COR-L47 (cell line): ENCODE data around the gene CSTF1.

Source experiments
- DNase-seq: peaks from one replicate; lab custom pipeline; 2025; lab: John Stamatoyannopoulos, UW

CSTF1 gene

GRCh38 chr20:56429502-56429901 is 37.1 kb downstream of the CSTF1 start:
- DNase-seq, result no peak

- no peak for DNase-seq
Observed at GRCh38 chr20:56429941-56430340, 37.5 kb downstream of the CSTF1 start.

- no peak for DNase-seq
Observed at GRCh38 chr20:56430461-56430860, 38.0 kb downstream of the CSTF1 start.

- no peak for DNase-seq
Observed at GRCh38 chr20:56430957-56431356, 38.5 kb downstream of the CSTF1 start.

GRCh38 chr20:56431471-56431870 is 39.0 kb downstream of the CSTF1 start:
- DNase-seq, result no peak

GRCh38 chr20:56433221-56433879 is 40.9 kb downstream of the CSTF1 start:
- no peak for DNase-seq

- no peak for DNase-seq
Observed at GRCh38 chr20:56433880-56434255, 41.4 kb downstream of the CSTF1 start.

- no peak for DNase-seq
Observed at GRCh38 chr20:56437196-56437960, 44.9 kb downstream of the CSTF1 start.

- no peak for DNase-seq
Observed at GRCh38 chr20:56438284-56438683, 45.8 kb downstream of the CSTF1 start.

GRCh38 chr20:56439771-56440291 is 47.4 kb downstream of the CSTF1 start:
- DNase-seq, result no peak

- no peak for DNase-seq
Observed at GRCh38 chr20:56440346-56441007, 48.0 kb downstream of the CSTF1 start.

- DNase-seq, result no peak
Observed at GRCh38 chr20:56442389-56443365, 50.2 kb downstream of the CSTF1 start.

- no peak for DNase-seq
Observed at GRCh38 chr20:56443654-56444540, 51.5 kb downstream of the CSTF1 start.

GRCh38 chr20:56445130-56445529 is 52.7 kb downstream of the CSTF1 start:
- no peak for DNase-seq

- DNase-seq, result no peak
Observed at GRCh38 chr20:56445540-56445939, 53.1 kb downstream of the CSTF1 start.

- DNase-seq, result no peak
Observed at GRCh38 chr20:56447227-56447626, 54.8 kb downstream of the CSTF1 start.

GRCh38 chr20:56449459-56449858 is 57.0 kb downstream of the CSTF1 start:
- DNase-seq, result no peak

GRCh38 chr20:56451056-56451765 is 58.8 kb downstream of the CSTF1 start:
- no peak for DNase-seq

GRCh38 chr20:56453352-56453751 is 60.9 kb downstream of the CSTF1 start:
- DNase-seq, result no peak

- DNase-seq, result no peak
Observed at GRCh38 chr20:56454754-56455153, 62.3 kb downstream of the CSTF1 start.
